Activated CD4-positive, alpha-beta memory T cell treated with anti-CD3 and anti-CD28 coated beads for 36 hours (primary cell): Measurements from ENCODE around the gene MMAB. TPM values are rescaled to one million over a fixed set of nuclear protein-coding genes. Genes with fewer than 3 reads are reported as not detected.
"Not testable (repeated sequence)": the region's sequence is repeated elsewhere in the genome, so short reads cannot be mapped to it uniquely, and the experiment has no call there.

Source experiments
- CTCF ChIA-PET: fragments of 350-600 bp; sonication (Branson Sonifier 250); formaldehyde crosslinking; loops from one replicate; lab custom pipeline; 2021; ENCODE audit warnings: antibody characterized with exemption, inconsistent platforms; lab: Charles Lee
- POLR2A ChIA-PET: fragments of 350-600 bp; sonication (Branson Sonifier 250); formaldehyde crosslinking; loops from one replicate; lab custom pipeline; 2021; ENCODE audit warnings: antibody characterized with exemption; lab: Charles Lee
- DNase-seq: peaks from one replicate; pipeline ENCODE4 v3.0.0-alpha.2; 2020
- H3K27ac Mint-ChIP-seq: one replicate; pipeline ENCODE4 v1.8.0; 2021; ENCODE audit warnings: mixed read lengths
- H3K27me3 Mint-ChIP-seq: one replicate; pipeline ENCODE4 v1.8.0; 2021; ENCODE audit warnings: mixed read lengths
- H3K36me3 Mint-ChIP-seq: one replicate; pipeline ENCODE4 v1.8.0; 2021; ENCODE audit warnings: mixed read lengths
- H3K4me1 Mint-ChIP-seq: one replicate; pipeline ENCODE4 v1.8.0; 2021; ENCODE audit warnings: low read depth, mixed read lengths
- H3K4me3 Mint-ChIP-seq: one replicate; pipeline ENCODE4 v1.8.0; 2021; ENCODE audit warnings: mild to moderate bottlenecking, mixed read lengths
- H3K9me3 Mint-ChIP-seq: one replicate; pipeline ENCODE4 v1.8.0; 2021; ENCODE audit warnings: mixed read lengths
- intact Hi-C: fragments of 100-400 bp; cut with micrococcal nuclease; formaldehyde crosslinking; loops from one replicate; pipeline ENCODE4 v1.15.1; 2023
- total RNA-seq, 2 experiments: library from RNA; stranded (reverse); gene quantifications; one replicate each; pipeline ENCODE4 v1.2.3, GENCODE V29; 2021

Gene MMAB
- total RNA-seq, 2 experiments from 2014 or later = 42.4 to 48.3 TPM

DNA sequence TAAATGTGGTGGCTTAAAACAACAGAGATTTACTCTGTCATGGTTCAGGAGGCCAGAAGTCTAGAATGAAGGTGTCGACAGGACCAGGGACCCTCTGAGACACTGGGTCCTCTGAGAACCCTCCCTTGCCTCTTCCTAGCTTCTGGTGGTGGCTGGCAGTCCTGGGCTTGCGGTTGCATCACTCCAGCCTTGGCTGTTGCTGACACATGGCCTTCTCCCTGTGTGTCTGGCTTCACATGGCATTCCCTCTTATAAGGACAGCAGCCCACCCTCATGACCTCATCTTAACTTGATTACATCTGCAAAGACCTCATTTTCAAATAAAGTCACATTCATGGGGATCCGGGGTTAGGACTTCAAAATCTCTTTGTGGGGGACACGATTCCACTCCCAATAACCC is 37.2 kb upstream of the MMAB start:
- no peaks in the 10 kb centered on the region for H3K36me3 Mint-ChIP-seq
- intact Hi-C loops = no loop called here
- CTCF ChIA-PET = interaction anchor here (0.8 to 0.9 kb wide), 2 partner anchors 13 kb away, joined by 3 to 4 read pairs; no protein-coding TSS in a partner anchor

GRCh38 chr12:109609342-109609741 is 36.0 kb upstream of the MMAB start:
- peaks cover 13% of the 10 kb centered on the region for H3K27me3 Mint-ChIP-seq
- no peak for DNase-seq
- intact Hi-C loops = no loop called here
- H3K9me3 Mint-ChIP-seq = no peaks in the 10 kb centered on the region
- no peak overlapping the region for H3K27ac Mint-ChIP-seq
- POLR2A ChIA-PET = no interaction called here
- no peaks in the 10 kb centered on the region for H3K36me3 Mint-ChIP-seq
- H3K4me1 Mint-ChIP-seq = no peaks in the 10 kb centered on the region
- CTCF ChIA-PET = interaction anchor here (0.8 kb wide), 1 partner anchor 12 kb away, joined by 3 read pairs; no protein-coding TSS in a partner anchor
- H3K4me3 Mint-ChIP-seq = no peak overlapping the region

More for the DNA sequence above, 37.2 kb upstream of the MMAB start:
- H3K27me3 Mint-ChIP-seq = peaks cover 17% of the 10 kb centered on the region
- POLR2A ChIA-PET = no interaction called here
- H3K27ac Mint-ChIP-seq = no peak overlapping the region
- no peak for DNase-seq
- H3K4me3 Mint-ChIP-seq = no peak overlapping the region
- H3K9me3 Mint-ChIP-seq = no peaks in the 10 kb centered on the region
- H3K4me1 Mint-ChIP-seq = no peaks in the 10 kb centered on the region

GRCh38 chr12:109608793-109609192 is 35.5 kb upstream of the MMAB start:
- Mint-ChIP-seq H3K27ac (no peak overlapping the region), H3K4me3 (no peak overlapping the region), H3K4me1 (no peaks in the 10 kb centered on the region), H3K27me3 (peaks cover 13% of the 10 kb centered on the region), H3K9me3 (no peaks in the 10 kb centered on the region), H3K36me3 (no peaks in the 10 kb centered on the region)
- POLR2A ChIA-PET = no interaction called here
- no peak for DNase-seq
- CTCF ChIA-PET = no interaction called here
- intact Hi-C loops = no loop called here

DNA sequence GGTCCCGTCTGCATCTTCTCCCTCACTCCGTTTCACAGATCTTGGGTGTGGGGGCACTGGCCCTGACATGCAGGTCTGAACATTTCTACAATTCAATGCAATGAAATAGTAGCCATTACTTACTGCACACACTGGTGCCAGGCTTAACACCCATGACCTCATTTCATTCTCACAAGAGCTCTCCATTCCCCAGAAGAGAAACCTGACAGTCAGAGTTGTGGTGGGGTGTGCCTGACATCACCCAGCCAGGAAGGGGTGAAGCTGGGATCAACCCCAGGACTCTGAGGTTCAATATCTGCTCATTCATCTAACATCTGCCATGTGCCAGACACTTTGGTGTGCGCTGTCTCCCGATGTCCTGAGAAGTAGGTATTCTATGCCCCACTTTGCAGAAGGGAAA is 35.0 kb upstream of the MMAB start:
- H3K9me3 Mint-ChIP-seq = no peaks in the 10 kb centered on the region
- no peaks in the 10 kb centered on the region for H3K4me1 Mint-ChIP-seq
- no peak overlapping the region for H3K4me3 Mint-ChIP-seq
- no peaks in the 10 kb centered on the region for H3K36me3 Mint-ChIP-seq
- no peak overlapping the region for H3K27ac Mint-ChIP-seq
- CTCF ChIA-PET = no interaction called here
- peaks cover 13% of the 10 kb centered on the region for H3K27me3 Mint-ChIP-seq
- no peak for DNase-seq
- intact Hi-C loops = no loop called here
- POLR2A ChIA-PET = no interaction called here

DNA sequence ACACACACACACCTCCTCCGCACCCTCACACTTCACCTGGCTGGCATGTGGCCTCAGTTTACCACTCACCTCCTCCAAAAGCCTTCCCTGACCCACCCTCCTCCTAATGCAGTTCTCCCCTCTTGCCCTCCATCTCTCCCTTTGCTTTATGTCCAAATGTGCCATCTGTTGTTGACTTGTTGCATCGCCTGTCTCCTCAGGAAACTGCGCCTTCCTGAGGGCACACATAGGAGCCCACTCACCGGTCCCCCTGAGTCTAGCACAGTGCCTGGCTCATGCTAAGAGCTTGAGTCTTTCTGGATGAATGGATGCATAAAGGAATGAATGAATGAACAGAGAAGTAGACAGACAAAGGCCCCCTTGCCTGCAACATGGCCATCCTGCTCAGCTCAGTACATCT is 34.3 kb upstream of the MMAB start:
- H3K27ac Mint-ChIP-seq = no peak overlapping the region
- intact Hi-C loops = no loop called here
- H3K27me3 Mint-ChIP-seq = peaks cover 8% of the 10 kb centered on the region
- no peaks in the 10 kb centered on the region for H3K4me1 Mint-ChIP-seq
- DNase-seq = no peak
- no peaks in the 10 kb centered on the region for H3K9me3 Mint-ChIP-seq
- no peaks in the 10 kb centered on the region for H3K36me3 Mint-ChIP-seq
- POLR2A ChIA-PET = no interaction called here
- CTCF ChIA-PET = no interaction called here
- H3K4me3 Mint-ChIP-seq = no peak overlapping the region

DNA sequence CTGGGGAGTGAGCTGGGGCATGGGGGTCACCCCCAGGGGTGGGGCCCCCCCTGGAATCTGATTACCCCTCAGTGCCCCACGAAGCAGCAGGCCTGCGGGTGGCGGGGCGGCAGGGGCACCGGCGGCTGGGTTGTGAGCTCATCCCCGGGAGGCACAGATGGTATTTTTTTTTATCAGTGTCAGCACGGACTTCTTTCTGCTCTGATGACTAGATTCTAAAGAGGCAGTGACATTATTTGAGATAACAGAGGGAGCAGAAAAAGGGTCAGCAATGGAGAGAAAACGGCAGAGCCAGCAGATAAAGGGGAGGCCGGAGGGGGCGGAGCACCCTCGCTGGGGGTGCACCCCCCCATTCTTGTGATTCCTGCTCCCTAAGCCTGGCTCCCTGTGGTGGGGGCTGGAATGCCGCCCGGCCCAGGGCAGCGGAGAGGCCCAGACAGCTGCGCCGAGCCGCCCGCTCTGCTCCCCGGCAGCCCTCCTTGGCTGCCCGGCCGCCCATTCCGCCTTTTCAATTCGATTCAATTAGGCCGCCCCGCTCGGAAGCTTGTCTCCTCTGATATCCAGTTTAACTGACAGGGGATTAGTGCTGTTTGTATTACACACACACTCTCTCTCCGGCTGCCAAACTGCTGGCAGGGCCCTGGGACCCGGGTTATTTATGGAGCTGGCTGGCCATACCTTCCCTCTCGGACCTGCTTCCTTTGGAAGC is 33.2 kb upstream of the MMAB start:
- ChIA-PET CTCF (interaction anchor here (0.6 to 1.3 kb wide), 2 partner anchors 9 to 988 kb away, joined by 3 to 5 read pairs; no protein-coding TSS in a partner anchor), POLR2A (no interaction called here)
- H3K4me3 Mint-ChIP-seq = no peak overlapping the region
- H3K36me3 Mint-ChIP-seq = no peaks in the 10 kb centered on the region
- no peak for DNase-seq
- H3K27me3 Mint-ChIP-seq = peaks cover 6% of the 10 kb centered on the region
- no peaks in the 10 kb centered on the region for H3K4me1 Mint-ChIP-seq
- no peak overlapping the region for H3K27ac Mint-ChIP-seq
- intact Hi-C loops = no loop called here
- no peaks in the 10 kb centered on the region for H3K9me3 Mint-ChIP-seq

DNA sequence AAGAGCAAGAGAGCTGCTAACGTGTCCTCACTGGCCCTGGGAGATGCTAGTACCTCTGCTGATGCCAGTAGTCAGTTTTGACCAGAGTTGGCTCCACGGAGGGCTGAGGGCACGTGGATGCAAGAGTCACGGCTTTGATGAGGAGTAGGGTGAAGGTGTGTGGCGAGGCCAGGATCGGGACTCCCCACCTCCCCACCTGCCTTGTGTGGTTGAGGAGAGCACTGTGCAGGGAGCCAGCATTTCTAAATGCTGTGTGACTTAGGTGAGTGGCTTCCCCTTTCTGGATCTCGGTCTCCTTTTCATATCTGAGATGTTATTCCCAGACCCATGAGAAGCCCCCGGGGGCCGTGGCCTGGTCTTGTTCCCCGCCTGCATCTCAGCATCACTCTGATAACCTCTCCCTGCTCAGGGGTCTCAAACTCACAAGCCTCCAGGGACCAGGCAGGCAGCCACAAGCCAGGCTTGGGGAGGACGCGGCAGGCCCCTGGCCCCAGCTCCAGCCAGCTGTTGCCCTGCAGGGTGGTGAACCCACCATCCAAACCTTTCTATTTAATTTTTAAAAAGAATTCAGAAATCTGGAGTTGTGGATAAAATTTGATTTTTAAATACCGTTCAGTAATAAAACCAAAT is 32.4 kb upstream of the MMAB start:
- intact Hi-C loops = no loop called here
- no peak overlapping the region for H3K27ac Mint-ChIP-seq
- DNase-seq = no peak
- H3K9me3 Mint-ChIP-seq = no peaks in the 10 kb centered on the region
- H3K36me3 Mint-ChIP-seq = no peaks in the 10 kb centered on the region
- H3K27me3 Mint-ChIP-seq = peaks cover 6% of the 10 kb centered on the region
- no peaks in the 10 kb centered on the region for H3K4me1 Mint-ChIP-seq
- ChIA-PET CTCF (interaction anchor here (1.3 kb wide), 1 partner anchor 8 kb away, joined by 5 read pairs; no protein-coding TSS in a partner anchor), POLR2A (no interaction called here)
- H3K4me3 Mint-ChIP-seq = no peak overlapping the region

- Mint-ChIP-seq H3K4me3 (no peak overlapping the region), H3K4me1 (no peaks in the 10 kb centered on the region), H3K36me3 (no peaks in the 10 kb centered on the region), H3K27ac (no peak overlapping the region), H3K9me3 (no peaks in the 10 kb centered on the region), H3K27me3 (peaks cover 4% of the 10 kb centered on the region)
- DNase-seq = no peak
- POLR2A ChIA-PET = no interaction called here
- intact Hi-C loops = no loop called here
- CTCF ChIA-PET = no interaction called here
Observed at GRCh38 chr12:109605016-109605415, 31.7 kb upstream of the MMAB start.

- POLR2A ChIA-PET = no interaction called here
- no peaks in the 10 kb centered on the region for H3K4me1 Mint-ChIP-seq
- H3K9me3 Mint-ChIP-seq = no peaks in the 10 kb centered on the region
- H3K4me3 Mint-ChIP-seq = no peak overlapping the region
- H3K27ac Mint-ChIP-seq = no peak overlapping the region
- CTCF ChIA-PET = no interaction called here
- no peaks in the 10 kb centered on the region for H3K36me3 Mint-ChIP-seq
- intact Hi-C loops = no loop called here
- no peak for DNase-seq
- peaks cover 4% of the 10 kb centered on the region for H3K27me3 Mint-ChIP-seq
Observed at GRCh38 chr12:109604132-109604585, 30.9 kb upstream of the MMAB start.

GRCh38 chr12:109602132-109602531 is 28.8 kb upstream of the MMAB start:
- POLR2A ChIA-PET = not testable (repeated sequence)
- CTCF ChIA-PET = interaction anchor here (1.3 kb wide), 1 partner anchor 8 kb away, joined by 3 read pairs; no protein-coding TSS in a partner anchor

DNA sequence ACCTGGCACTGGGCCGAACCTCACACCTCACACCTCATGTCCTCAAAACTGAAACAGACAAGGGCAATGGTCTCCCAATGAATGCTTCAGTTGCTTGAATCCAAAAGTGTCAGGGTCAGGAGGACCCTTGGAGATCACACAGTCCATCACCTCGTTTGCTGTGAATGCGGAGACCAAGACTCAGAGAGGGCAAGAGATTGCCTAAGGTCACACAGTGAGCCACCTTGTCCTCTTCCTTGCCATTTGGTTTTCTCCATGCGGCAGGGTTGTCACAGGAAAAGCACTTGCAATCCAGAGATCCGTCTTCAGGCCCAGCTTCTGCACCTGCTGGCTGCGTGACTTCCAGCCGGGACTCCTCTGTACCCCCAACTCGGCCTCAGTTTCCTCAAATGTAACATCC is 28.3 kb upstream of the MMAB start:
- ChIA-PET POLR2A (no interaction called here), CTCF (interaction anchor here (7.2 kb wide), 1 partner anchor 175 kb away, joined by 100 read pairs; no protein-coding TSS in a partner anchor)
- DNase-seq = no peak
- Mint-ChIP-seq H3K9me3 (no peaks in the 10 kb centered on the region), H3K27ac (no peak overlapping the region), H3K4me1 (peaks cover 10% of the 10 kb centered on the region), H3K4me3 (no peak overlapping the region), H3K27me3 (no peaks in the 10 kb centered on the region), H3K36me3 (no peaks in the 10 kb centered on the region)
- intact Hi-C loops = no loop called here

More at GRCh38 chr12:109602132-109602531, 28.8 kb upstream of the MMAB start:
- DNase-seq, H3K4me3 Mint-ChIP-seq, intact Hi-C loops, H3K27ac Mint-ChIP-seq, H3K9me3 Mint-ChIP-seq, H3K36me3 Mint-ChIP-seq, H3K27me3 Mint-ChIP-seq, H3K4me1 Mint-ChIP-seq: not testable (repeated sequence)

GRCh38 chr12:109600995-109601394 is 27.7 kb upstream of the MMAB start:
- H3K27ac Mint-ChIP-seq = no peak overlapping the region
- intact Hi-C loops = no loop called here
- H3K27me3 Mint-ChIP-seq = no peaks in the 10 kb centered on the region
- H3K4me1 Mint-ChIP-seq = peaks cover 10% of the 10 kb centered on the region
- H3K4me3 Mint-ChIP-seq = no peak overlapping the region
- H3K36me3 Mint-ChIP-seq = no peaks in the 10 kb centered on the region
- ChIA-PET CTCF (interaction anchor here (7.2 kb wide), 1 partner anchor 176 kb away, joined by 100 read pairs; no protein-coding TSS in a partner anchor), POLR2A (no interaction called here)
- no peak for DNase-seq
- H3K9me3 Mint-ChIP-seq = no peaks in the 10 kb centered on the region
